Esophagus muscularis mucosa (tissue), 3 donors: Measurements from ENCODE around the gene ADAM29.

Experiments
- POLR2A ChIP-seq: fragments of 450-650 bp; IDR thresholded peaks from one replicate; pipeline ENCODE4 v1.6.1; 2017; ENCODE audit warnings: antibody characterized with exemption, moderate library complexity, mild to moderate bottlenecking, low read depth
- POLR2AphosphoS5 ChIP-seq, 2 donors: sonication (generic); formaldehyde crosslinking; IDR thresholded peaks; one replicate each; pipeline ENCODE4 v1.6.1; 2017; ENCODE audit warnings: antibody characterized with exemption in 2 of 2
- TF ChIP-seq, protein P1 (sequence below), 3 experiments: fragments of 200-600 bp in 2 of 3; fragments of 450-650 bp in 1 of 3; sonication (generic) in 2 of 3; IDR thresholded peaks; one replicate each; pipeline ENCODE4 v1.5.1; 2017 to 2019; ENCODE audit warnings: antibody characterized with exemption in 3 of 3, mild to moderate bottlenecking in 2 of 3, moderate library complexity in 1 of 3

DNA sequence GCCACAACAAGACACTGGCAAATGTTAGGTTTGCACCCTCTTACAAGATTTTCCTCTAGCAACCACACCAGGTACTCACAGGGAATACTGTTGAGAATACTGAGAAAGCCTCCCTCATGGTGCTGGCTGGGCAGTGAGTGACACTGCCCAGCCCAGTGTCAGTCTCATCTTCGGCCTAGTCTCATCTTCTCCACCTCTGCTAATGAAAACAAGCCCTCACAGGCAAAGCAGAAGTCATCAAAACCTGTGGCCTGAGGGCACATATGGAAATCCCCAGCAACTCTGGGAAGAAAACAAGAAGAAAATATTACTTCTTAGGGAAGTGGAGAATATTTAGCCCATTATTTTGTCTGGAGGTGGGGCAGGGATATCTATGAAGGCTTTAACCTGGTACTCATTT lies 7.9 kb upstream of the ADAM29 start:
- TF ChIP-seq, protein P1, sequence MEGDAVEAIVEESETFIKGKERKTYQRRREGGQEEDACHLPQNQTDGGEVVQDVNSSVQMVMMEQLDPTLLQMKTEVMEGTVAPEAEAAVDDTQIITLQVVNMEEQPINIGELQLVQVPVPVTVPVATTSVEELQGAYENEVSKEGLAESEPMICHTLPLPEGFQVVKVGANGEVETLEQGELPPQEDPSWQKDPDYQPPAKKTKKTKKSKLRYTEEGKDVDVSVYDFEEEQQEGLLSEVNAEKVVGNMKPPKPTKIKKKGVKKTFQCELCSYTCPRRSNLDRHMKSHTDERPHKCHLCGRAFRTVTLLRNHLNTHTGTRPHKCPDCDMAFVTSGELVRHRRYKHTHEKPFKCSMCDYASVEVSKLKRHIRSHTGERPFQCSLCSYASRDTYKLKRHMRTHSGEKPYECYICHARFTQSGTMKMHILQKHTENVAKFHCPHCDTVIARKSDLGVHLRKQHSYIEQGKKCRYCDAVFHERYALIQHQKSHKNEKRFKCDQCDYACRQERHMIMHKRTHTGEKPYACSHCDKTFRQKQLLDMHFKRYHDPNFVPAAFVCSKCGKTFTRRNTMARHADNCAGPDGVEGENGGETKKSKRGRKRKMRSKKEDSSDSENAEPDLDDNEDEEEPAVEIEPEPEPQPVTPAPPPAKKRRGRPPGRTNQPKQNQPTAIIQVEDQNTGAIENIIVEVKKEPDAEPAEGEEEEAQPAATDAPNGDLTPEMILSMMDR (IDR thresholded peaks at IDR 0.05) = no peak
- TF ChIP-seq POLR2AphosphoS5 (IDR thresholded peaks at IDR 0.05) (no peak), POLR2A (no peak)
